ENCODE measurements around the gene SCAANT1.

SCAANT1 gene

DNA sequence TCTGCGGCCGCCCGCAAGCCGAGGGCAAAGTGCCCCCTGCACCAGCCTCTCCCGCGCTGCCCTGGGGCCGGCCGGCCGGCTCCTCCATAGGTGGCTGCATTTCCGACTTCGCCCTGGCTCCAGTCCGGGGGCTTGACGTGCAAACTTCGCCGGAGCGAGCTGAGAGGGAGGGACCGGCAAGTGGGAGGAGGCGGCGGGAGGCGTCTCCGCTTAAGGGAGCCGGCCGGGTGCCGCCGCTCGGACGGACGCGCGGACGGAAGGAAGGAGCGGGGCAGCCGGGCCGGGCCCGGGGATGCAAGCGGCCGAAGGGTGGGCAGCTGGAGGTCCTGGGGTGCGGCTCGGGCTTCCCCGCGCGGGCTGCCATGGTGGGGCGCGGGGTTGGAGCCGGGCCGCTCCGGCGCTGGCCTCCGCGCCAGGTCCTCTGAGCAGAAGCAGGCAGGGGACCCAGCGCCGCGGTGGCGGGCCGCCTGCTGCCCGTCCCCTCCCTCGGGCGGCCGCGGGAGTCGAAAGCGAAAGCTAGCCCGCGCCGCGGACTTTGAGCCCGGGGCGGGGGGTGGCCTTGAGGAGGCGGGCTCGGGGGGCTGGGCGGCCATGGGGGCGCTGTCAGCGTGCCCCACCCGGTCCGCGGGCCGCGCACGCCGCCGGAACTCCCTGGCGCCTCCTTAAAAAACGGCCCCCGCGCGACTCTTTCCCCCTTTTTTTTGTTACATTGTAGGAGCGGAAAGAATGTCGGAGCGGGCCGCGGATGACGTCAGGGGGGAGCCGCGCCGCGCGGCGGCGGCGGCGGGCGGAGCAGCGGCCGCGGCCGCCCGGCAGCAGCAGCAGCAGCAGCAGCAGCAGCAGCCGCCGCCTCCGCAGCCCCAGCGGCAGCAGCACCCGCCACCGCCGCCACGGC is at the start of gene SCAANT1:
SCAANT1 (minus strand) TSS at position 511 of the 895 bp plus-strand sequence.
- DNase-seq, result peak; percentile 84

DNA sequence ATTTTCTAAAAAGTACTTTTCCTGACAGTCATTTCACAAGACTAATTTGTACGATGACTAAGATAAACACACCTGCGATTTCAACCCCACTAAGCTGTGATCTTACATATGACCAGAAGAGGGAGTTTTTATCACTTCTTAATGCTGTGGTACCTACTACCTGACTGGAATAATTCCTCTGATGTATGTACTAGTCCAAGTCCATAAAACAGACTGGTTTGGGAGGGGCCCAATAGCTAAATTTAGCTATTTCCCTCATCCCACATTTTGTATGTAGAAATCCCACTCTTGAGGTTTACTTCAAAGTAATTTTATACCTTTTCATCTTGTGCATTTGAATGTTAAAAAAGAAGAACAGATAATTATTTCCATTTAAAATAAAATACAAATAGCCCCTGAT is 49.7 kb upstream of the SCAANT1 start:
- DNase-seq, result no peak

DNA sequence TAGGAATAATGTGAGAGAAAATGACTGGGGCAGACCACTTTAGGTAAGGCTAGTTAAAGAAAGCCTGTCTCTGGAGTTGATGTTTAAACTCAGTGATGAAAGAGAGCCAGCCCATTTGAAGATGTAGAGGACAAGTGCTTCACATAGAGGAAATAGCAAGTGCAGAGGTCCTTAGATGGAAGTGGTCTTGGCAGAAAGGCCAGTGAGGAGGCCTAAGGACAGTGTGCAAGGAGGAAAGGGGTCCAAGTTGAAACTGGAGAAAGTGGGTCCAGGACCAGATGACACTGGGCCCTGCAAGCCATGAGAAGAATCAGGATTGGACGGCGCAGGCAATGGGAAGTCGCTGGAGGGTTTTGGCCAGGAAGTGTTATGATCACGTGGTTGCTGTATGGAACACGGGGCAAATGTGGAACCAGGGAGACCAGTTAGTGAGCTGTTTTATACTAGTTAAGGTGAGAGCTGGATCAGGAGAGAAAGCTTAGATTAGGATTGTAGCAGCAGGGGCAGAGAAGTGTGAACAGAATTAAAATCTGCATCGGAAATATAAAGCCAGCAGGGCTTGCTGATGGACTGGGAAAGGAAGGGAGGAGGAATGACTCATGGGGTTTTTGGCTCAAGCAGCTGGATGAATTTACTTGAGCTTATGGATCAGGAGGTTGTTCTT is 48.0 kb upstream of the SCAANT1 start:
- DNase-seq, result no peak

DNA sequence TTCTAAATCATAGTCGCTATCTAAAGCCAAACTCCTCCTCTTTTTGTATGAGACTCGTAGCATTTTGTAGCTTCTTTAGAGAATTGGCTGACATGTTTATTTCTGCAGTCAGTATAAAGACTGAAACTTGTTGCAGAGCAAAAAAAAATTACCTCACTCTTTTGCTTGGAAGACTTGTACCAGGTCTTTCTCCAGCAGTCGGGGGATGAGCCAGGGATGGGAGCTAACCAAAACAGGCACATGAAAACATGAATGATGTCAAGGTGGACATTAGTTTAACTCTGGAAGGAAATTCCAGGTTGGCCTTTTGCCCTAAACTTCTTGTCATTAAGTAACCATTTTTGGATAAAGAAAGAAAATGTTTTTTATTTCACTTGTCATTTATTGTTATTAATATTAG is 47.0 kb upstream of the SCAANT1 start:
- no peak for DNase-seq

DNA sequence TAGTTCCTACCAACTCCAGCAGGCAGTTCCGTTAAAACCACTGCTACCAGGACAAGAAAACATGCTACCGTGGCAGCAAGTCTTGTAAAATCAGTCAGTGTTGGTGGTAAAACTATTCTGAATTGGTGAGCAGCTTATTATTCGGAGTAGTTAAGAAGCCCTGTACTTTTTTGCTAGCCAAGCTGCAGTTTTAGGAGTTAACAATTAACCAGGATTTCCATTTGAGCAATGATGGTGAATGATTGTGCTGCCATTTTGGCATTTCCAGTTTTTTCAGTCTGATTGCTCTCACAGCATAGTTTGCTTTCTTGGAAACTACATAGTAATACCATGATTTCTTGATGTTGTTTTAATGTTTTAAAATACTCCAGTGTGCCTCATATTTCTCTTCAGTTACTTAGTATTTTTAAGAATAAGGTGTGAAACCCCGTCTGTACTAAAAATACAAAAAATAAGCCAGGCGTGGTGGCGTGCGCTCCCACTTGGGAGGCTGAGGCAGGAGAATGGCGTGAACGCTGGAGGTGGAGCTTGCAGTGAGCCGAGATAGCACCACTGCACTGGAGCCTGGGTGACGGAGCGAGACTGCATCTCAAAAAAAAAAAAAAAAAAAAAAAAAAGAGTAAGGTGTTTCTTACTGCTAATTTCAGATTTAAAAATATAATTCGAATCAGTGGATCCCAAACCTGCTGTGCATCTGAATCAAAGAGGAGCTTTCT is 43.8 kb upstream of the SCAANT1 start:
- DNase-seq, result no peak

DNA sequence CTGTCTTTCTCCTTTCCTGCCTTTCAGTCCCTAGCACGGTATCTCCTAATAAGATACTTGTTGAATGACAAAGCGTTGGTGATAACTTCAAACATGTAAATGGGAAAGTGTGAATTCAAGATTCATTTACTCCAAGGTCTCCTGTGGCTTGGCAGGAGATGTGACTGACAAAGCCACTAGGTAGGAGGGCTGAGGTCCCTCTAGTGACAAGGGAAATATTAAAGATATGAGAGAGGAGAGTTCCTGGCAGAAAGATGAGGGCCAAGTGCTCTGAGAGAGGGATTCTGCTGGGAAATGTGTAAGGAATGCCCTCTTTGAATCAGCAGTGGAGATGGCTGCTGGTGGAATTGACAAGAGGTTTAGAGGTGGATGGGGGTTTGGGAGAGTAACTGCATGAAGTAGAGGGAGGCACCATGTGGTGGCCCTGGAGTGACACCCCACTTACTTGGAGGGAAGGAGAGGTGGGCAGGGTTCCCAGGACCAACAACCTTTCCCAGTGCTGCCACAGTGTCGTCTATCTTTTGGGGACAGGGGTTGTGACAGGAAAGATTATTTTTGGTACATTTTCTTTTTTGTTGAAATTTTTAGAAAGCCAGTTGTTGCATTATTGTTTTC is 43.0 kb upstream of the SCAANT1 start:
- DNase-seq, result no peak

DNA sequence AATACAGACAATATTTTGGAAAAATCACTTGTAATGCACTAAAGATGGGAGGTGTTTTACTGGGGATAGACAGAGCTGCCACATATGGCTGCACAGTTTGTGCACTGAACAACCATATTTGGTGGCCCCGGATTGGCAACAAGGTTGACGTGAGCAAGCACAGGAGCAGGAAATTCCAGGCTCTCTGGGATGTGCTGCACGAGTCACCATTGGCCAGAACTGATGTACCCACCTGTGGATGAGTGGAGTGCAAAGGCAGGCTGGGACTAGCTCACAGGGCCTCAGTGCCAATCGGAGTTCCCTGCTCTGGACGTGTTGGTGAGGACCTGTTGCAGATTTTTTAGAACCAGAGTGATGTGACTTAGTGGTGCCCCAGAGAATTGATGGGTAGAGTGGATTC is 42.0 kb upstream of the SCAANT1 start:
- DNase-seq, result no peak

DNA sequence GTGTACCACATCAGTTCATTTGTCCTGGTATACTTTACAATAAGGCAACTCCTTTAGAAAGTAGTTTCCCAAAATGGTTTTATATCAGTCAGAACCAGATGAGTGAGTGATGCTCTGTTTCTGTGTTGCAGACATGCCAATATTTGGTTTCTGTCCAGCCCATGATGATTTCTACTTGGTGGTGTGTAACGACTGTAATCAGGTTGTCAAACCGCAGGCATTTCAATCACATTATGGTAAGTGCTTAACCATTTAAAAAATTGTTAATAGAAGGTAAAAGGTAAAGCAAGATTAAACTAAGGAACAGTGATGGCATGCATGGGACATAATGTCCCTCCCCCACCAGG is 40.0 kb upstream of the SCAANT1 start:
- no peak for DNase-seq

DNA sequence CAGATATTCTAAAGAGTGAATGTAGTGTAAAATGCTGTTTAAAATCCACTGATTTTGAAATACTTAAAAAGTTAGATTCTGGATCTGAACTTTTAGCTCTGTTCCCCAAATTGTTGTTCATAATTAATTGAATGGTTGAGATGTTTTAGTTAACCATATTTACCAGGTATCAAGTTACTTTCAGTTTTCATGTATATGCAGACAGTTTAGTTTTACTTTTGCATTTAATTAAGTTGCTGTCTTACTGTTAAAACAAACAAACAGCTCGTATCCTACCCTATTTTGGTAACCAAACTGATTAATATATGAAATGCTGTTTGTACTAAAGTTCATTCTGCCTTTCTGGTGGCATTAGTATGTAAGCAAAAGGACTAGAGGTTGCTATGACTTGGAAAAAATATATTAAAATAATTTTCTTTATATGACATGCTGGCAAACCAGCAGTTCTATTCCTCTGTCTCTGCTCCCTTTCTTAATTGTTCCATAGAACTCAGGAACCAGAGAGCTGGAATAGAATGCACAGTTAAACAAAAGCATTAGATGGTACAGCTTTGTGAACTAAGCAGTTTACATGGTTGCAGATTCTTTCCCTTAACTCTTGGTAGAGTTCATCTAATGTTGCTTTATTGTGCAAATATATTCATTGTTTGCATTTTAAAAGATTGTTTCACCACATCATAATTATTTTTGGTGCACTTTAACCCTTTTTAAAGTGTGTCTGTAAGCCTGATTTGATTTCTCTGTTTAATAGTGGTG is 39.5 kb upstream of the SCAANT1 start:
- DNase-seq, result no peak

DNA sequence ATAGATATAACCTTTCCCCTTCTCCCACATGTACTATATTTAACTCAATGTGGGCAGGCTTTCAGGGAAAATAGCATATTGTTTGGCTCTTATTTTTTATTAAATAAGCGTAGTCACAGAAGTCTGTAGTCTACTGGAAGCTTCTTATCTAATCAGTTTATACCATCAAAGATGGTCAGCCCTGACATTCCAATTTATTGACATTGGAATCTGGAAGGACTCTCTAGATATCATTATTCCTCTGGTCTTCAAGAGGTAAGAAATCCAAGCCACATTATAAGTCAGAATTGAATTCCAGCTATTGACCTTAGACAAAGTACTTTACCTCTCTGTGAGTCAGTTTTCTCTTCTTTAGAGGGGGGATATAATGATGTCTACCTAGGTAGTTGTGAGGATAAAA is 38.5 kb upstream of the SCAANT1 start:
- DNase-seq, result no peak

DNA sequence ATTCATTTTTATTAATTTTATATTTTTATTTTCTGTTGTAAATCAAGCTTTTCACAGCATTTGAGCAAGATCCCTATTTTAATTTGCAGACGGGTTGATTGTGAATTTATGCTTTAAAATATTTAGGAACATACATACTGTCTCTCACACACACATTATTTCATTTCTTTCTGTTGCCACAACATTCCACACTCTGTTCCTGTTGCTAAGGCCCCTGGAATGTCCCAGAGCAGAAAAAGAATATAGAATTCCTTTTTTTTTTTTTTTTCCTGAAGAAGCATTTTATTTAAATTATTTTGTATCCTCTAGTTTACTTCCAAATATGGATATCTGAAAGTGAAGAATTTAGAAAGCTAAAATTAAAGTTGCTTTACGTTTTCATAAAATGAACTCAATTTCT is 36.8 kb upstream of the SCAANT1 start:
- no peak for DNase-seq

DNA sequence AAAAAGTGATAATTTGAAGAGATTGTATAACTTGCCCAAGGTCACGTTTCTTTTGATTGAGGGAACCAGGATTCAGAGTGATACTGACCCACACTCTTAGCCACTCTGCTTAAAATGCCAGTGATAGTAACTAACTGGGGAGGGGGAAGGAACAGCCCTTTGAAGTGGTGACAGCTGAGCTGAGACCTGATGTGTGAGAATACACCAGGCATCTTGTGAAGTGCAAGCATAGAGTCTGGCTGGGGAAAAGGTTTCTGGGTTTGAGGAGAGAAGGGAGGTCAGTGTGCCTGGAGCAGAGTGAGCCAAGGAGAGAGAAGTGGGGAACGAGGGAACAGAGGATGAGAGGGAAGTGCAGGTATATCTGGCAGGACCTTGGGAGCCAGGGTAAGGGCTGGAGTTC is 35.4 kb upstream of the SCAANT1 start:
- no peak for DNase-seq

DNA sequence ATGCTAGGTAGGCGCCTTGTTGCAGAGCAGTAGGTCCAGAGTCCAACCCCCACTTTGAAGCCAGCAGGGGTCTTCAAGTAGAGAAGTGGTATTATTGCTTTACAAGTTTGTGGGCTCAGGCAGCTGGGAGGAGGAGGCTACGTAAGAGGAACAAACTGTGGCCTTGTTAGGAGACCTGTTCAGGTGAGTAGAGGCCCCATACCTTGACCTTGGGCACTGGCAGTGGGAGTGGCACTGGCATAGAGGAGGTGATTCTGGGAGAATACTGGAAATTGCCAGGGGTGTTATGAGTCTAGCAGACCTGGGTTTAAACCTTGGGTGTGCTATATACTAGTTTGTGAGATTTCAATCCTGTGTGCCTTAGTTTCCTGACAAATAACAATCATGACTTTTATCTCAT is 34.6 kb upstream of the SCAANT1 start:
- no peak for DNase-seq

DNA sequence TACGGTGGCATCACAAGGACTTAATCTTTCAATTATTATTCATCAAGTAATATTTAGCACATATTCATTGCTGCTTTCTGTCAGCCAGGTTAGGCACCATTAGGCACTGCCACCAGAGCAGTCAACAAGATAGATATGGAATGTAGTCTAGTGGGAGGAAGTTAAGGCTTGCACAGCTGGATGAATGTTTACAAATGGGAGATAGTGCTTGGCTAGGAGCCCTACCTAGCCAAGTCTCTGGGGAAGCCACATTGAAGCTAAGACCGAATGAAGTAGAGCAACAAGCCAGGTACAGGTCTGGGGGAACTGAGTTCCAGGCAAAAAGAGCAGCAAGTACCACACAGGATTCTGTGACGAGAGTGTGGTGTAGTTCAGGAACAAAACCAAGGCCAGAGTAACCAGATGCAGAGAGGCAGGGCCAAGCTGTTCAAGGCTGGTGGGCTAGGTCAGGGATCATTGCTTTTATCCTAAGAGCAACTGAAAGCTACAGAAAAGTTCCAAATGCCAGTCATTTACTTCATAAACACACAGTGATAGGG is 33.4 kb upstream of the SCAANT1 start:
- no peak for DNase-seq

DNA sequence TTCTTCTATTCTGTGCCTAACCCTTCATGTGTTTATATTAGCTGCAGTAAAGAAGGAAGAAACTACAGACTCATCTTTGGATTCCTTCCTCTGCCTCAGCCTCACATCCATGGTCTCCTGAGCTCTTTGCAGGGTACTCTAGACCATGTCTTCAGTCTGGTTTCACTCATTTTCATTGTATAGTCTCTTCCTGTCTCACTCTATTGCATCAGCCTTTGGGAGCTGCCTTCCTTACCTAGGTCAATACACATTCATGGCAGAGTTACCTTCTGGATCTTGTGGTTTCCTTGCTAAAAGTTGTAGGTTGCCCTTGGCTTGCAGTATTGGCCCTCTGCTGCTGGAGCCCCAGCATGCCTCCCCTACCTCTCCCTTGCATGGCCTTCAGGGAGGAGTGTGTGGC is 31.5 kb upstream of the SCAANT1 start:
- no peak for DNase-seq

DNA sequence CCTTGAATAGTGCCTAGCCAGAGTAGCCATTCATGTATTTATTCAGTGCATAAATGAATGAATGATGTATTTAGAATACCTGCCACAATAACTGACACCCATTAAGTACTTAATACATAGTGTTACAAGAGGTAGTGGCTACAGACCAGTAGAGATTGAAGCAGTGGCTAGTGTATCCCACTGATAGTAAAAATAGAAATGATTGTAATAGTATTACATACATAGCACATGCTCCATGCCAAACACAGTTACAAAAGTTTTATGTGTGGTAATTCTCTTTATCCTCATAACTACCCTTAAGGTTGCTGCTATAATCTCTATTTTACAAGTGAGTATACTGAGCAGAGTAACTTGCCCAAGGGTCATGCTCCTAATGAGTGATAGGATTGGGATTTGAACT is 30.3 kb upstream of the SCAANT1 start:
- no peak for DNase-seq

DNA sequence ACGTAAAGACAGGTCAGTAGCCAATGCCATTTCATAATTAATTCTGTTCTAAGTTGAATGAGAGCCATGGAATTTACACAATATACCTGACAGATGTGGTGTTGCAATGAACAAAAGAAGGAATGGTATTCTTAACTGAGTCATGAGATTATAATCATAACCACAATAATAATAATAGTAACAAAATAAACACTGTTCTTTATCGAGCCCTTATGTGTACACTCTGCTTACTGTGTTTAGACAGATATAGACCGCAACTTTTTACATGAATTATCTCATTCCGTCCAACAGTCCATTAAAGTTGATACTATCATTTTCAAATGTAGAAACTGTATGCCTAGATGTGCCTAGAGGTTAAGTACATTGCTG is 28.2 kb upstream of the SCAANT1 start:
- DNase-seq, result no peak

DNA sequence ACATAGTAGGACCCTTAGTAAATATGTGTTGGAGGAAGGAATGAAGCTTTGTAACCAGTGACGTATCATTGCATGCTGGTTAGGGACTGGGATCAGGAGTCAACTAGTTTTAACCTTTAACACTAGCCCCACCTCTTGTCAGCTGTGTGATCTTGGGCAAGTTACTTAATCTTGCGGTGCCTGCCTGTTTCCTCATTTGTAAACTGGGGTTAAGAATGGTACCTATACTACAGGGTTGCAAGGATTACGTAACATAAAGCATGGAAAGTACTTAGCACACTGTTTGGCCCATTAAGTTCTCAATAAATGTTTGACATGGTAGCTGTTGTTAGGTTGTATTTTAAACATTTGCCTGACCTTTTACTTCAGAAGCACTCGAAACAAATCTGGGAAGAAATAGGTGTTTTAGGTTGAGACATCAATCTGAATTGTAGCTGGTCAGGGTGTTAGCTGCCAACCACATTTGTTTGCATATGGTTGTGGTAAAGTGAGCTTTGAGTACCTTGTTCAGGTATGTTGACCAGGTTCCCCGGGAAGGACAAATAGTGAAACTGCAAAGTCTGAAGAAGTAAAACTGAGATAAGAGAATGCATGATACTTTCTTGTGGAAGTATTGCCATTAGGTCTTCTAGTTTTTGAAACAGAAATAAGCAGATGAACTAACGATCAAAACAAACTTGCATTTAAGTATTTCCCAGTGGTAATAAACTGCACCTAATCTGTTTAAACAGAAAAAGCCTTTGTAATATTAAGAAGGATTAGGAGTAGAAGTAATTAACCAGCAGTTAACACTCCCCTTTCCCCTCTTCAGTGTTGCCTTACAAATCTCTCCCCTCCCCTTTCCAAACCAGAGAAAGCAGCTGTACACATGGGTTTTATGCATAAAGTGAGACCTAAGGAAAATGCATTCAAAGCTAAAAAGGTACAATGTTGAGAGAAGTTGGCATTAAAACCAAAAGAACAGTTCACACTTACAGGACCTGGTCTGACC is 25.8 kb upstream of the SCAANT1 start:
- DNase-seq, result no peak

DNA sequence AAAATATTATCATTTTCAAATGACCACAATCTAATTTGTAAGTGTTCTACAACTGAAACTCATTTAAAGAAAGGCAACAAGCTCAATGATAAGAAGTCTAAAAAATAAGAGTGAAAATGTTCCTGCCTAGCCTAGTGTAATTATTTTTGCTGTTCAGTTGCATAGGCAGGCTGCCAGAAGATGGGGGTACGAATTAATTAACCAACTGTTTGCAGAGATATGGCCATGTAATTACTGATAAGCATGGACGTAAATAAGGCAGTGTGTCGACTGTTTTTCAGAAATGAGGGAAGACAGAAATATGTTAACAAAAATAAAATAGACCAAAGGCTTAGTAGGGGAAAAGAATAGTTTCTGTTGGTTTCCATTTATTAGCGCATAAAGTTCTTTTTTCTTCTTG is 24.7 kb upstream of the SCAANT1 start:
- DNase-seq, result no peak

DNA sequence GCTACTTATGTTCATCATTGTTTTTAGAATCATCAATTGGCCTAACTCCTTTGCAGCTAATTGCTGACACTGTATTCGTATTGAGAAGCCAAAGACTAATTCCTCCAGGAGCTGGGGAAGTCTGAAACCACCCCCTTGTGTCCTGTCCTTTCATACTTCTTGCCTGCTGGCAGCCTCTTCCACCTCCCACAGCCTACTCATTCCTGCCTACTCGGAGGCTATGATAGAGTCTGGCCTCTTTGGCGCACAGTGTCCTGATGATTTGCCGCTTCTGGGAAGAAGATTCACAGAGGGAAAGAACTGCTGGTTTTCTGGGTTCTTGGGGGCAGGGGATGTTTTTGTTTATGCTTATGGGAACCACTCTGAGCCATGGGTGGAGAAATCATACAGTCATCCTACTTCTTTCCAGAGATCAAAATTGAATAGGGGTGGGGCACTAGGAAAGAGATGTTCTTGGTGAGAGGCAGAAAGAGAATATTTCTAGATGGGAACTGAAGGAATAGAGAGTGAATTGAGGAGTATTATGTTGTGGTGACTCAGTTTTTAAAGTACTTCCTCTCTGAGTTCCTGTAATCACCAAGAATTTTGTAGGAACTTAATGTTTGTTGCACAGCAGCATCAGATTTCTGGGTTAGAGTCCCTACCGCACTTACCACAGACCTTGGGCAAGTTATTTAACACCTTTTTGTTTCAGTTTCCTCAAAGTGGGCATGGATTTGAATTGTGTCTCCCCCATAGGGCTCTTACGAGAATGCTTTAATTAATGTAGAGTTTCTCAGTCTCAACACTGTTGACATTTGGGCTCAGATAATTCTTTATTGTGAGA is 22.1 kb upstream of the SCAANT1 start:
- no peak for DNase-seq
